GM18526 (cell line): Measurements from ENCODE around the gene HACD2.

Source experiments
- POLR2A ChIP-seq: IDR thresholded peaks from 3 replicates; pipeline ENCODE4 v1.6.1; 2011; ENCODE audit not compliant: insufficient read length; ENCODE audit errors: extremely low read depth

The HACD2 gene

DNA sequence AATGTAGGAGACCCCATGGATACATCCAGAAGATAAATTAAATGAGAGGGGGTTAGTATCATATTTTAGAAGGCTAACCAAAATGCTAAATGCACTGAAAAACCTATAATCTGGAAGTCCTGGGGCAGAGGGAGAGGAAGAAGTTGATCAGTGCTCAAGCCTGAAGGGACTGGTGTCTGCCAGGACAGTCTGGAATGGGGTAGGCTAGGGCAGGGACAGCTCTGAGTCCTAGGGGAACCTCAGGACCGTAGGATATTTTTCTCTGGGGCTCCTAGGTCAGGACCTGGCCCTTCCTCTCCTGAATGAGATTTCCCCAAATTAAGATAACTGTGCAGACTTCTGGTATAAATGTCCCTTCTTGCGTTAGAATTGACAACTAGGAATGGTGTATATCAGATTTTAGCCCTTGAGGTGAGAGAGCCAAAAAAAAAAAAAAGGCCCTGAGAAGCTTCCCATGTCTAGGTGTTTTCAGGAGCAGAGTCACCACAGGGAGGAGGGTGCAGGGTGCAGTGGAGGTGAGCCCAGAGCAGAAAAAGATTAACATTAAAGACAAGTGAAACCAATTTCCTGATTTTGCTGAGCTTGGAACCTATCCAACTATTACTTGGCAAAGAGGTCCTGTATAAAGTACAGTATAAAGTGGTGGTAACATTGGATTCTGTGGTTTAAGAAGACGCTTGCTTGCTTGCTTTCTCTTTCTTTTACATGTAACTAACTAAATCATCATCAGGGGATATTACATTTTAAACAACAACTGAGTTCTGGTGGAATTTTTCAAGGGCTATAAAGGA lies 63.5 kb downstream of the HACD2 start:
- no peak for TF ChIP-seq POLR2A

DNA sequence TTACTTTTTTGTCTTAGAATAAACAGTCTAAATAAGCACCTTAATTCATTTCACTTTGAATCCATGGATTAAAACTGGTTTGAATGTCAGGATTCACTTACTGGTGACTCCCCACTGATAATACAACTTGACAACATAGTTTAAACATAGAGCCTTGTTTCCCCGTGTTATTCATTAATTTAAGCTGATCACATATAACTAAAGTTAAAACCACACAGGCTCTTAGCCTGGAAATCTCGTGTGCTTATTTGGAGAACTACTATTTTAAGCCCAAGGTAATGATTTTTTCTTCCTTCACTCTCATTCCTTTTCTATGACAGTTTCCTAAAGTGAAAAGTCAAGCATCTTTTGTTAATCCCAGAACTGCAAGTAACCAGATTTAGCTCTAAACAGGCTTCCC lies 64.2 kb downstream of the HACD2 start:
- TF ChIP-seq POLR2A = no peak

DNA sequence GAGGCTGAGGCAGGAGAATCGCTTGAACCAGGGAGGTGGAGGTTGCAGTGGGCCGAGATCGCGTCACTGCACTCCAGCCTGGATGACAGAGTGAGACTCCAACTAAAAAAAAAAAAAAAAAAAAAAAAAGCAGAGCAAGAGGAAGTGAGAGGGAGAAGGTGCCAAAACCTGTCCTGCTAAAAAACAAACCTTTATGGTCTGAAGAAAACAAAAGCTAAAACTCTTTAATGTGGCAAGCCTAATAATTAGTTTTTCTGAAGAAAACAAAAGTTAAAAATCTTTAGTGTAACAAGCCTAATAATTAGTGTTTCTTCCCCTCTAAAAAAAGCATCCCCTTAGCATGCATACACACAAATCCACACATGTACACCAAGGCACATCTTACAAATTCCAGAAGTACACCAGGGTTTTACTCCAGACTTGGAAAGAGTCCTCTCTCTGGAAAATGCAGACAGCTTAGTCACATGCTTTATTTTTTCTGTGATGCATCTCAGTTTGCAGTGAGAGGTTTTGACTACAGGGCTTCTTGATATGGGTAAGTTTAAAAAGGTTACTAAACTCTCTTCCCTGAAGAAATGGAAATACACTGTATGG lies 65.9 kb downstream of the HACD2 start:
- TF ChIP-seq POLR2A = no peak

- no peak for TF ChIP-seq POLR2A
Observed at GRCh38 chr3:123511726-123512125, 73.1 kb downstream of the HACD2 start.

GRCh38 chr3:123511084-123511483 lies 73.8 kb downstream of the HACD2 start:
- TF ChIP-seq POLR2A = no peak

DNA sequence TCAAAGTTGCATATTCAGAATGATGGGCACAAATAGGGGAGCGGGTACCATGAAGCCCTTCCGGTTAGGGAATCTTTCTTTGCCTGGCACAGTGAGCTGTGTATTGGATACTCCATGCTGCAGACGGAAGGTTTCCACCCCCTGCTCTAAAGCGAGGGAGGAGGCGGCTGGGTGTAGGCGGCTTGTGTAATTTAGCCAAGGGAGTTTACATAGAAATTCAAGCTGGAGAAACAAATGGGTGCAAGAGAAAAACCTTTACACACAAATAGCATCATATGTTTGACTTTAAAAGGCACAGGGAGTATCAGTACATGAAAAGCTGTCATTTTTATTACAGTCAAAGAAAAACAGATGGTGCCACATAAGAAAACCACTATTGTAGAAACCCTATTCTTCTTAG lies 76.7 kb downstream of the HACD2 start:
- TF ChIP-seq POLR2A = no peak

- TF ChIP-seq POLR2A = no peak
Observed at GRCh38 chr3:123505820-123506219, 79.0 kb downstream of the HACD2 start.

GRCh38 chr3:123503203-123503602 lies 81.7 kb downstream of the HACD2 start:
- TF ChIP-seq POLR2A = no peak

GRCh38 chr3:123499322-123499721 lies 85.5 kb downstream of the HACD2 start:
- no peak for TF ChIP-seq POLR2A

- no peak for TF ChIP-seq POLR2A
Observed at GRCh38 chr3:123498761-123499160, 86.1 kb downstream of the HACD2 start.

DNA sequence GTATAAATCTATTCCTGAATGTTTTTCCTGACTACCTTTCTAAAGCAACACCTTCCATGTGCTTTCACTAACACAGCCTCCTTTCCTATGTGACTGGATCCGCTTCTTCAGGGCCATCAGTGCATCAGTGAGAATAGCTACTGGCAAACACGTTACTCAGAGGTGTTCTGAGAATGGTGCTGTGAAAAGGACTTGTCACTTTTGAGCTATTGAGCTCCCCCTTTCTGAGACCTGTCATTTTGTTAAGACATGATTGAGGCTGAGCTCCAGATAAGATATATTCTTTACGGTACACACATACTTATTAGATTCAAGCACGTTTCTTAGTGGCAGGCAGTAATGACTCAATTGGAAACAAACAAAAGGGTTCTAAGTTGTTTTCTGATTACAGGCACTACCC lies 90.9 kb downstream of the HACD2 start:
- TF ChIP-seq POLR2A = no peak

DNA sequence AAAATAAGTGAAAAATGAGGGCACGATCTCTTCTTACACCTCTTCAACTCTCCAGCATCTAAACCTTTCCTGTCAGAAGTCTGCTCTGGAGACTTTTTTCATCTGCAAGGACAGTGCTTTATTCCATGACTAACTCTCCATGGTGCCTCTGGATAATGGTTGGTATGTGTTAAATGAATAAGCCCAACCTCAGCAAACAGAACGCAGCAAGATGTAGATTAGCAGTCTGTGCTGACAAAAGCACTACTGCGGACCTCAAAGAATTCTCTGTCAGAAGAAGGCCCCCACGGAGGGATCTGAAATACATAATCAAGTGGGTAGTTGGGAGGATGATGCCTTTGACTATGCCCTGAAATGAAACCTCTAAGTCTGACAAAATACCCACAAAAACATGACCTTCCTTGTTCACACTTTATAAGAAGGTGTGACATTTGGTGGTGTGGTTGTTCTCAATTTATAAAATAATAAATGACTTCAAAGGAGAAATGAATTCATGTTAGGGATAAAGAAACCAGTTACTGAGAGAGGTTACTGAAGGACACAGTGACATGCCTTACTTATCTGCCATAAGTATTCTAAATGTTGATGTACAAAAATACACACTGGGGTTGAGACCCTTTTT lies 92.8 kb downstream of the HACD2 start:
- TF ChIP-seq POLR2A = no peak

DNA sequence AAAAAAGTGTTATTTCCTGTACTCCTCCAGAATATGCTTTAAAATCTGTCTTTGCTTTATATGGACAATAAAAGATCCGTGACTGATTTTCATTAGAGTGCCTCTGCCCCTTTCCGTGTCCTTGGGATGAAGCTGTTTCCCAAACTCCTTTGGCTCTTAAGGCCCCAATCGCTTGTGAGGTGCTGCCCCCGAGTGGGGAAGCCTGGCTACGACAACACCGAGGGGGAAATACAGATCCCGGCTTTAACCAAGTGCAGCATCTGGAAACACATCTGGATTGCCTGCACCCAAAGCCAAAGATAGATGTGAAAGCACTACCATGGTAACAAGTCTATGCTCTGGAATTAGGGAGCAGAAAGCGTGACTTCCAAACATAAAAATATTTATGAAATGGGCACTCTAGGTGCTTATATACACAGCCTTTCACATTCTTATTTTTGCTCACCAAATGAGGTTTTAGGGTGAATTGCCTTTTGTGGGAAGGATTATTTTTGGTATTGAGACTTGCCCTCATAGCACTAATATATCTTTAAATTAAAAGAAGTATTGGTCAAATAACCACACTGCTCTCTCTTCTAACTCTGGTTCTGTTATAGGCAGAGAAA lies 95.4 kb downstream of the HACD2 start:
- TF ChIP-seq POLR2A = no peak

DNA sequence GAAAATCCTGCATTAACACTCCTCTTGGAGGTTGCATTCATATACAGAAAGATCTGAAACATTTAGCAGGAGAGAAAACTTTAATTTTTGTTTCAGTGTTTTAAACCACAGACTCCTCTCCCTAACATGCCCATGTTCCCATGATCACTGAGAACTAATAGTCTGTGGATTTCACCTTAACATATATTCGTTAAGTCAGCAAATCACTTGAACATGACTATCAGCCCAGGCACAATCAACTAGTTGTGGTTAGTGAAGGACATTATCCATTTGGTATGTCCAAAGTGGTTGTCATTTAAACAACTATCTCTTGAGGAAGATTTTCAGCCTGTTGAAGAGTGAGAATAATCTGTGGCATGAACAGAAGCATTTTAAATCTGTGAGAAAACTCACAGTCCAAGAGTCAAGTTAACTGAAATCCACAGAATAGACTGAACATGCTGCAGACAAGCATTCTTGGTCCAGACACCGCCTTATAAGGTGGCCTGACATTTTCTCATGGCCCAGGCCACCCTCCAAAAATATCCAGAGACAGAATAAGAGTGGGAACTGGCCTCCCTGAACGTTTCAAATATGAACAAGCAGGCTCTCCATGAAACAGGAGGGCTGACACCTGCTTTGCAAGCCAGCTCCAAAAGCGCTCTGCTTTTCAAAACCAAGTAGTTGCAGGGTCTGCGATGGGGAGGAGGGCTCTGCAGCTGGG lies 96.1 kb downstream of the HACD2 start:
- no peak for TF ChIP-seq POLR2A

- TF ChIP-seq POLR2A = no peak
Observed at GRCh38 chr3:123486460-123486859, 98.4 kb downstream of the HACD2 start.
